K562 (cell line): ENCODE measurements around the gene CRB2. TPM values are rescaled to one million over a fixed set of nuclear protein-coding genes. Genes with fewer than 3 reads are reported as not detected.

Experiments used
- ATAC-seq: fragments of 200-7000 bp; cut with Tn5 transposase; 3 replicates; pipeline ENCODE4 v1.9.1; 2020; ENCODE audit warnings: moderate library complexity
- BruUV-seq: library from RNA; stranded (reverse); fragments of 400-500 nt; replicated peaks from 2 replicates; lab custom pipeline; 2021; lab: Mats Ljungman, UMichigan
- CTCF ChIA-PET: fragments of 300-600 bp; formaldehyde crosslinking; extraction: SDS; loops from one replicate; lab custom pipeline; 2021; ENCODE audit warnings: low intra/inter-chr PET ratio; lab: Yijun Ruan, JAX
- POLR2A ChIA-PET: fragments of 300-600, 350-650 bp; sonication (Branson Sonifier 250); formaldehyde crosslinking; extraction: SDS; loops from one replicate; lab custom pipeline; 2021; ENCODE audit warnings: antibody characterized with exemption, inconsistent platforms; lab: Yijun Ruan, JAX
- DNase-seq, 4 experiments: peaks; one replicate each; pipeline versions ENCODE4 v3.0.0 to v3.0.0-alpha.2; 2011 to 2018; ENCODE audit warnings: low spot score in 3 of 4, mixed read lengths in 3 of 4; ENCODE audit errors: extremely low read depth in 1 of 4
- FAIRE-seq: peaks from 2 replicates; lab custom pipeline; 2011; peaks lifted over from hg19 to GRCh38; lab: Jason Lieb, UNC
- H2AFZ ChIP-seq: 2 replicates; pipeline ENCODE4 v1.6.0; 2011; ENCODE audit warnings: low read depth, low read length, control low read depth, inconsistent platforms
- H3K27ac ChIP-seq: fragments of 200-600 bp; 3 replicates; pipeline ENCODE4 v1.8.0; 2011; ENCODE audit warnings: low read depth, mild to moderate bottlenecking, control low read depth, inconsistent platforms, low read length, moderate library complexity, mixed read lengths; ENCODE audit errors: extremely low read depth
- H3K27me3 ChIP-seq, 2 experiments: fragments of 300-600 bp in 1 of 2; 2 replicates in 1 of 2; 3 replicates in 1 of 2; pipeline versions ENCODE4 v1.6.0 to v1.8.0; 2011; ENCODE audit warnings: inconsistent platforms in 2 of 2, low read length in 2 of 2, mild to moderate bottlenecking in 1 of 2, mixed read lengths in 1 of 2, moderate library complexity in 1 of 2; ENCODE audit not compliant: control insufficient read depth in 2 of 2, insufficient read depth in 2 of 2
- H3K36me3 ChIP-seq: fragments of 300-600 bp; 3 replicates; pipeline ENCODE4 v1.8.0; 2011; ENCODE audit warnings: mild to moderate bottlenecking, low read length, inconsistent platforms; ENCODE audit not compliant: control insufficient read depth, insufficient read depth
- H3K4me1 ChIP-seq, 2 experiments: fragments of 200-600 bp in 1 of 2; replicated peaks in 1 of 2; 2 replicates in 1 of 2; 3 replicates in 1 of 2; pipeline versions ENCODE4 v1.5.1 to v1.8.0; 2011; ENCODE audit warnings: inconsistent platforms in 2 of 2, low read length in 2 of 2, mild to moderate bottlenecking in 1 of 2, mixed read lengths in 1 of 2, moderate library complexity in 1 of 2; ENCODE audit not compliant: control insufficient read depth in 2 of 2, insufficient read depth in 2 of 2
- H3K4me2 ChIP-seq: 2 replicates; pipeline ENCODE4 v1.6.1; 2011; ENCODE audit warnings: low read length, control low read depth, inconsistent platforms, mixed read lengths; ENCODE audit not compliant: insufficient read depth
- H3K4me3 ChIP-seq: fragments of 200-600 bp; sonication (generic), shearing (Covaris generic); 2 replicates; pipeline ENCODE4 v1.5.1; 2016; ENCODE audit warnings: control low read depth, inconsistent platforms
- H3K79me2 ChIP-seq: fragments of 200-600 bp; 3 replicates; pipeline ENCODE4 v1.8.0; 2011; ENCODE audit warnings: low read length, inconsistent platforms; ENCODE audit not compliant: control insufficient read depth, insufficient read depth
- H3K9ac ChIP-seq, 2 experiments: 2 replicates each; pipeline versions ENCODE4 v1.6.0 to v1.6.1; 2011; ENCODE audit warnings: low read depth in 2 of 2, low read length in 2 of 2, control low read depth in 1 of 2, inconsistent platforms in 1 of 2, mild to moderate bottlenecking in 1 of 2, mixed read lengths in 1 of 2; ENCODE audit not compliant: insufficient read depth in 1 of 2
- H3K9me1 ChIP-seq: one replicate; pipeline ENCODE4 v1.6.0; 2011; ENCODE audit warnings: inconsistent platforms, mild to moderate bottlenecking, low read length, moderate library complexity; ENCODE audit not compliant: control insufficient read depth, insufficient read depth
- H3K9me3 ChIP-seq: replicated peaks from 2 replicates; pipeline ENCODE4 v1.5.1; 2011; ENCODE audit warnings: low read depth, low read length, inconsistent platforms; ENCODE audit not compliant: control insufficient read depth, insufficient read depth
- H4K20me1 ChIP-seq: replicated peaks from 2 replicates; pipeline ENCODE4 v1.6.1; 2011; ENCODE audit warnings: low read length, inconsistent platforms, mixed read lengths; ENCODE audit not compliant: control insufficient read depth, insufficient read depth
- E2F5 ChIP-seq: sonication (generic); formaldehyde crosslinking; IDR thresholded peaks from 2 replicates; pipeline ENCODE4 v1.8.0; 2022; ENCODE audit warnings: mild to moderate bottlenecking, missing genetic modification reagents
- KAT8 ChIP-seq: fragments of 450-650 bp; IDR thresholded peaks from 2 replicates; pipeline ENCODE4 v1.6.1; 2016; ENCODE audit warnings: low read depth, mild to moderate bottlenecking
- RREB1 ChIP-seq: fragments of 250-450 bp; sonication (Bioruptor Pico); IDR thresholded peaks from 2 replicates; pipeline ENCODE4 v1.4.0; 2020
- TARDBP ChIP-seq: fragments of 450-650 bp; IDR thresholded peaks from 2 replicates; pipeline ENCODE4 v1.6.1; 2016
- ZNF133 ChIP-seq: fragments of 250-450 bp; sonication (Bioruptor Pico); IDR thresholded peaks from 2 replicates; pipeline ENCODE4 v1.4.0; 2020; ENCODE audit warnings: mild to moderate bottlenecking
- ZNF445 ChIP-seq: fragments of 250-450 bp; sonication (Bioruptor Pico); IDR thresholded peaks from 2 replicates; pipeline ENCODE4 v1.4.0; 2020; ENCODE audit warnings: low read depth, mild to moderate bottlenecking, moderate library complexity
- ZNF695 ChIP-seq: fragments of 450-650 bp; formaldehyde crosslinking; IDR thresholded peaks from 2 replicates; pipeline ENCODE4 v1.4.0; 2020; ENCODE audit warnings: mild to moderate bottlenecking, moderate library complexity
- WGBS: fragments of 100-300 bp; shearing (Covaris generic); methylation state at CpG from one replicate; pipeline ENCODE4 v1.1.6; 2016; ENCODE audit warnings: low coverage, mixed read lengths; ENCODE audit not compliant: insufficient coverage; ENCODE audit errors: missing lambda C conversion rate; 5-methylcytosine and 5-hydroxymethylcytosine counted together
- in situ Hi-C: fragments of 300-500 bp; cut with MboI; formaldehyde crosslinking; loops from 4 replicates; pipeline ENCODE4 v1.15.0; 2018; ENCODE audit warnings: inconsistent platforms, mixed read lengths
- intact Hi-C: fragments of 100-400 bp; cut with micrococcal nuclease; formaldehyde crosslinking; loops from 2 replicates; pipeline ENCODE4 v1.14.2; 2022
- polyA plus RNA-seq, 8 experiments: library from polyadenylated mRNA; depleted of rRNA in 4 of 8; stranded (reverse) in 5 of 8; unstranded in 3 of 8; fragments of >200 nt; fragmentation: Nextera tagmentation in 2 of 8; fragmentation: Illumina TruSeq in 1 of 8; extraction: Ambion mirVana in 2 of 8; extraction: Trizol in 1 of 8; gene quantifications; 2 replicates each; pipeline versions ENCODE4 v1.2.1 to v1.2.3, GENCODE V29; 2011 to 2014; ENCODE audit warnings: inconsistent platforms in 1 of 8, missing spikeins in 1 of 8
- total RNA-seq, 7 experiments: library from RNA; depleted of rRNA in 6 of 7; stranded (reverse); fragments of >200 nt in 6 of 7; fragmentation: Illumina TruSeq in 2 of 7; extraction: Trizol in 2 of 7; gene quantifications; 2 replicates each; pipeline versions ENCODE4 v1.2.1 to v1.2.3, GENCODE V29; 2011 to 2021; ENCODE audit warnings: low replicate concordance in 1 of 7
- TF ChIP-seq, protein P1 (sequence below): fragments of 250-450 bp; sonication (Bioruptor Pico); IDR thresholded peaks from 2 replicates; pipeline ENCODE4 v1.8.0; 2022; ENCODE audit warnings: moderate library complexity, mild to moderate bottlenecking, inconsistent platforms

CRB2 gene
- total and polyA plus RNA-seq, 9 of the 15 experiments (the other 6 are each of a cell fraction or from before 2014, with no cell fraction given): 0.13 to 1.2 (median 0.25) TPM; not detected in 2

GRCh38 chr9:123369296-123369695, 13.3 kb downstream of the CRB2 start:
- DNase-seq (no peak), FAIRE-seq (peak; percentile 60), ATAC-seq (no peak)
- H3K79me2 ChIP-seq: no peaks in the 10 kb centered on the region
- no peaks in the 10 kb centered on the region for H3K9me3 ChIP-seq
- H4K20me1 ChIP-seq: no peaks in the 10 kb centered on the region; the same call in 1 of the 2 replicates
- H3K27ac ChIP-seq: no peak overlapping the region
- H3K9ac ChIP-seq: no peak overlapping the region
- H3K4me2 ChIP-seq: no peak overlapping the region
- ChIA-PET POLR2A (interaction anchor here (0.6 to 2.2 kb wide), 3 partner anchors 10 to 1935 kb away, joined by 3 to 5 read pairs (median 3); no protein-coding TSS in a partner anchor), CTCF (interaction anchor here (0.6 kb wide), 1 partner anchor 28 kb away, joined by 3 read pairs; no protein-coding TSS in a partner anchor)
- in situ Hi-C loops (no loop called here), intact Hi-C loops (no loop called here)
- H3K27me3 ChIP-seq: no peaks in the 10 kb centered on the region
- 0% methylated on average over 3 of the region's 3 CpGs for WGBS
- BruUV-seq: no TSS peak
- H2AFZ ChIP-seq: no peak overlapping the region
- no peaks in the 10 kb centered on the region for H3K9me1 ChIP-seq
- H3K4me3 ChIP-seq: no peak overlapping the region
- peaks cover 5 to 60% of the 10 kb centered on the region in 2 experiments; a peak in 4 of 5 replicates for H3K4me1 ChIP-seq
- H3K36me3 ChIP-seq: no peaks in the 10 kb centered on the region
- TF ChIP-seq, protein P1, sequence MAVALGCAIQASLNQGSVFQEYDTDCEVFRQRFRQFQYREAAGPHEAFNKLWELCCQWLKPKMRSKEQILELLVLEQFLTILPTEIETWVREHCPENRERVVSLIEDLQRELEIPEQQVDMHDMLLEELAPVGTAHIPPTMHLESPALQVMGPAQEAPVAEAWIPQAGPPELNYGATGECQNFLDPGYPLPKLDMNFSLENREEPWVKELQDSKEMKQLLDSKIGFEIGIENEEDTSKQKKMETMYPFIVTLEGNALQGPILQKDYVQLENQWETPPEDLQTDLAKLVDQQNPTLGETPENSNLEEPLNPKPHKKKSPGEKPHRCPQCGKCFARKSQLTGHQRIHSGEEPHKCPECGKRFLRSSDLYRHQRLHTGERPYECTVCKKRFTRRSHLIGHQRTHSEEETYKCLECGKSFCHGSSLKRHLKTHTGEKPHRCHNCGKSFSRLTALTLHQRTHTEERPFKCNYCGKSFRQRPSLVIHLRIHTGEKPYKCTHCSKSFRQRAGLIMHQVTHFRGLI: no peak
- TF ChIP-seq RREB1 (CRISPR knock-in tag) (no peak), ZNF445 (no peak), ZNF695 (CRISPR knock-in tag) (no peak), TARDBP (no peak), E2F5 (CRISPR knock-in tag) (no peak), KAT8 (no peak), ZNF133 (CRISPR knock-in tag) (no peak)
